Measurements from ENCODE around the gene TCP1.
"Not testable (repeated sequence)": the region's sequence is repeated elsewhere in the genome, so short reads cannot be mapped to it uniquely, and the experiment has no call there.

GRCh38 chr6:159733395-159733794 lies 56.0 kb downstream of the TCP1 start:
- TF ChIP-seq CTCF (IDR thresholded peaks at IDR 0.05; ENCODE audit: control extremely low read depth in 1 of 3, insufficient read depth in 1 of 3, low read depth in 1 of 3, low read length in 3 of 3); CEBPB (IDR thresholded peaks at IDR 0.05; ENCODE audit: low read depth, low read length); ZNF274 (IDR thresholded peaks at IDR 0.05; ENCODE audit: borderline replicate concordance, extremely low read depth, low read length): not testable (repeated sequence)
